Activated naive CD4-positive, alpha-beta T cell treated with anti-CD3 and anti-CD28 coated beads, Interleukin-2, amount 10 ng/mL, durations not matched to agents 7 days and 5 days (primary cell): Measurements from ENCODE around the gene FAM181B.
A peak's percentile ranks its signal among the peaks of the same experiment; 100 is the strongest.

ENCODE experiments used
- CTCF ChIA-PET: fragments of 350-600 bp; sonication (Branson Sonifier 250); formaldehyde crosslinking; loops from one replicate; lab custom pipeline; 2021; ENCODE audit warnings: antibody characterized with exemption; lab: Charles Lee
- DNase-seq: peaks from one replicate; pipeline ENCODE4 v3.0.0-alpha.2; 2020
- H3K27ac Mint-ChIP-seq: one replicate; pipeline ENCODE4 v1.8.0; 2021; ENCODE audit warnings: mild to moderate bottlenecking, moderate library complexity, mixed read lengths
- H3K27me3 Mint-ChIP-seq: one replicate; pipeline ENCODE4 v1.8.0; 2021; ENCODE audit warnings: mild to moderate bottlenecking, mixed read lengths
- H3K36me3 Mint-ChIP-seq: one replicate; pipeline ENCODE4 v1.8.0; 2021; ENCODE audit warnings: mixed read lengths
- H3K4me1 Mint-ChIP-seq: one replicate; pipeline ENCODE4 v1.8.0; 2021; ENCODE audit warnings: mixed read lengths
- H3K4me3 Mint-ChIP-seq: one replicate; pipeline ENCODE4 v1.8.0; 2021; ENCODE audit warnings: mild to moderate bottlenecking, moderate library complexity, mixed read lengths
- H3K9me3 Mint-ChIP-seq: one replicate; pipeline ENCODE4 v1.8.0; 2021; ENCODE audit warnings: mixed read lengths

Gene FAM181B

GRCh38 chr11:82724026-82724425, 9.6 kb downstream of the FAM181B start:
- Mint-ChIP-seq H3K4me1 (no peaks in the 10 kb centered on the region), H3K36me3 (no peaks in the 10 kb centered on the region), H3K27ac (no peak overlapping the region), H3K27me3 (peaks cover 22% of the 10 kb centered on the region), H3K9me3 (no peaks in the 10 kb centered on the region), H3K4me3 (no peak overlapping the region)
- CTCF ChIA-PET: interaction anchor here (0.7 to 1.9 kb wide), 5 partner anchors 9 to 1093 kb away, joined by 3 to 10 read pairs (median 4); partner anchors contain the start of gene FAM181B
- no peak for DNase-seq

DNA sequence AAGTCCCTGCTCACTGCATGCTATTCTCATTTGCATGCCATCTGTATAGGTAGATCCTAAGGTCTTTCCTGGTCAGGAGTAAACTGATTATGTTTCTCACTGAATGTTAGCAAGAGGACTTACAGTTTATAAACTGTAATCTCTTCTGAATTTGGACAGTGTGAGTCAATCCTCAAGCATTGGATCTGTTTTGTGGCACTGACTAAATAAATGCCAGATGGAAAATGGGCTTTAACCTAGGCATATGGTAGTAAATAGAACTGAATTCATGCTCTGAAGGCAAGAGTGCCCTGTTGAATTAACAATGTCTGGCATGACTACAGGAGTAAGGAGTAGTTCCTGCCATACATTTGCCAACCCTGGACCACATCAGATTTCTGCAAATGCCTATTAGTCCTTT, 11.4 kb downstream of the FAM181B start:
- no peaks in the 10 kb centered on the region for H3K9me3 Mint-ChIP-seq
- no peak for DNase-seq
- CTCF ChIA-PET: interaction anchor here (1.9 to 2.3 kb wide), 3 partner anchors 11 to 141 kb away, joined by 5 to 10 read pairs (median 7); partner anchors contain the start of gene FAM181B
- no peaks in the 10 kb centered on the region for H3K4me1 Mint-ChIP-seq
- no peak overlapping the region for H3K4me3 Mint-ChIP-seq
- no peaks in the 10 kb centered on the region for H3K36me3 Mint-ChIP-seq
- H3K27me3 Mint-ChIP-seq: peaks cover 14% of the 10 kb centered on the region
- H3K27ac Mint-ChIP-seq: no peak overlapping the region

- H3K4me3 Mint-ChIP-seq: no peak overlapping the region
- no peaks in the 10 kb centered on the region for H3K4me1 Mint-ChIP-seq
- H3K36me3 Mint-ChIP-seq: no peaks in the 10 kb centered on the region
- CTCF ChIA-PET: interaction anchor here (0.6 to 3.3 kb wide), 9 partner anchors 18 to 1099 kb away, joined by 3 to 14 read pairs (median 4); no protein-coding TSS in a partner anchor
- H3K27ac Mint-ChIP-seq: no peak overlapping the region
- DNase-seq: no peak
- H3K27me3 Mint-ChIP-seq: peaks cover 10% of the 10 kb centered on the region
- H3K9me3 Mint-ChIP-seq: no peaks in the 10 kb centered on the region
These were observed 13.2 kb downstream of the FAM181B start for GRCh38 chr11:82720267-82721065.

DNA sequence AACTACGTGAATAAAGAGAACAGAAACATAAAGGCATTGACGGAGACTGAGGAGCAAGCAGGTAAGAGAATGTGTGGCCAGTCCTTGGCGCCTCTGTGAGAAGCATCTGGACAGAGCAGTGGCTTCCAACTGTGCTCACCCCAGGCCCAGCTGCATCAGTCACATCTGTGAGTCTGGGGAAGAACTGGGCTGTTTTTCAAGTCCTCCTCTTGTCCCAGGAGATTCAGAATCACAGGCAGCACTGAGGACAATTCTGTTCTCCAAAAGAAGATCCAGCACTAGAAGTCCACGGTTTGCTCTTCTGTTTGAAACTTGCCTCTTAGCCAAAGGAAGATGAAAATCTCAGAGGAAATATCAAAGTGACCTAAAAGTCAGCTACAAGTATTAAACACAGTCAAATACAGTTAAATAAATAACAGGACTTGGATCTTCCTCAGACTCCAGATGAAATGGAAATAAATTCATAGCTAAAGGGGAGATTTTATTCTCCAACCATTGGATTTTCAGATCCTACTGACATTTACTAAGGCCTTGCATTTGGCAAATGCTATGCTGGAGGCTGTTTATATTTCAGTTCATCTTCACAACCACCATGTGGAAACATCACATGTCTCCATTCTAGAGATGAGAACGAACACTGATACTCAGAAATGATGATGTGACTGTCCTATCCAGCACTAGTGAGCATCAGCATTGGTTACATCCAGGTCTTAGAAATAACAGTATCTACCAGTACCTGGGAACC, 14.1 kb downstream of the FAM181B start:
- H3K4me3 Mint-ChIP-seq: no peak overlapping the region
- no peak for DNase-seq
- H3K36me3 Mint-ChIP-seq: no peaks in the 10 kb centered on the region
- CTCF ChIA-PET: interaction anchor here (1.0 to 4.1 kb wide), 8 partner anchors 17 to 1100 kb away, joined by 3 to 23 read pairs (median 6); no protein-coding TSS in a partner anchor
- H3K27ac Mint-ChIP-seq: no peak overlapping the region
- no peaks in the 10 kb centered on the region for H3K9me3 Mint-ChIP-seq
- peaks cover 10% of the 10 kb centered on the region for H3K27me3 Mint-ChIP-seq
- no peaks in the 10 kb centered on the region for H3K4me1 Mint-ChIP-seq

GRCh38 chr11:82718821-82719220, 14.8 kb downstream of the FAM181B start:
- Mint-ChIP-seq H3K27ac (no peak overlapping the region), H3K27me3 (peaks cover 9% of the 10 kb centered on the region), H3K4me3 (no peak overlapping the region), H3K36me3 (no peaks in the 10 kb centered on the region), H3K9me3 (no peaks in the 10 kb centered on the region), H3K4me1 (no peaks in the 10 kb centered on the region)
- CTCF ChIA-PET: interaction anchor here (1.0 to 4.1 kb wide), 9 partner anchors 15 to 1101 kb away, joined by 3 to 23 read pairs (median 6); partner anchors contain the start of genes DDIAS and FAM181B
- no peak for DNase-seq

- CTCF ChIA-PET: interaction anchor here (1.0 to 4.1 kb wide), 13 partner anchors 10 to 1101 kb away, joined by 3 to 23 read pairs (median 6); partner anchors contain the start of genes DDIAS and FAM181B
- peaks cover 4% of the 10 kb centered on the region for H3K27me3 Mint-ChIP-seq
- H3K27ac Mint-ChIP-seq: no peak overlapping the region
- no peaks in the 10 kb centered on the region for H3K36me3 Mint-ChIP-seq
- no peak overlapping the region for H3K4me3 Mint-ChIP-seq
- no peaks in the 10 kb centered on the region for H3K9me3 Mint-ChIP-seq
- no peaks in the 10 kb centered on the region for H3K4me1 Mint-ChIP-seq
- peak; percentile 43 for DNase-seq
These were observed 15.4 kb downstream of the FAM181B start for GRCh38 chr11:82718307-82718706.

DNA sequence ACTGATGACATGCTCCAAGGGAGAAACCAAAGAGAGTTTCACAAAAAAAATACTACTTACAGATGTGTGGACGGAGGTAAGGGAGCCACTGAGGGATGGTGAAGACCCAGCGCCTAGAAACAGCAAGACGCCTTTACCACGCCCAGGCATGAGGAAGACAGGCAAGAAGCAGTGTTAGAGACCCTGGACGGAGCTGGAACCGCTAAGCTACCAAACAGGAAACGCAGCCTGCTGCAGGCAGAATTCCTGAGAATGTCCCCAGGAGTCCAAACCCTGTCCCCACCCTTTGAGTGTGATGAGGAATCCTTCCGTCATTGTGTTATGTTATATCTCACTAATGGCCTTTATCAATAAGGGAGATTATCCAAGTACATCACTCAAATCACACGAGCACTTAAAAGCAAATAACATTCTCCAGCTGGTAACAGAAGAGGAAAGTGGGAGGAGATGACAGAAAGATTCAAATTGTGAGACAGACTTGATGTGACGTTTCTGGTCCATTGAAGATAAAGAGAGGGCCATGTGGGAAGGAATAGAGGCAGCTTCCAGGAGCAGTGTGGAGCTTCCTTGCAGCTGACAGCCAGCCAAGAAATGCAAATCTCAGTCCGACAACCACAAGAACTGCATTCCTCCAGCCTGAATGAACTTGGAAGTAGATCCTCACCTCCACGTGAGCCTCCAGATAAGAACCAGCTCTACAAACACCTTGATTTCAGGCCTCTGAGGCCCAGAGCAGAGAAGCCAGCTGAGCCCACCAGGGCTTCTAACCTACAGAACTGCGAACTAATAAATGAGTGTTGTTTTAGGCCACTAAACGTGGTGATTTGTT, 19.1 kb downstream of the FAM181B start:
- Mint-ChIP-seq H3K36me3 (no peaks in the 10 kb centered on the region), H3K27me3 (no peaks in the 10 kb centered on the region), H3K4me1 (no peaks in the 10 kb centered on the region), H3K4me3 (no peak overlapping the region), H3K9me3 (no peaks in the 10 kb centered on the region), H3K27ac (no peak overlapping the region)
- CTCF ChIA-PET: interaction anchor here (0.7 to 1.6 kb wide), 3 partner anchors 13 to 153 kb away, joined by 3 to 5 read pairs (median 4); no protein-coding TSS in a partner anchor
- no peak for DNase-seq

- Mint-ChIP-seq H3K4me3 (no peak overlapping the region), H3K27ac (no peak overlapping the region), H3K9me3 (no peaks in the 10 kb centered on the region), H3K36me3 (no peaks in the 10 kb centered on the region), H3K4me1 (no peaks in the 10 kb centered on the region), H3K27me3 (no peaks in the 10 kb centered on the region)
- DNase-seq: no peak
- CTCF ChIA-PET: interaction anchor here (2.5 kb wide), 1 partner anchor 10 kb away, joined by 14 read pairs; no protein-coding TSS in a partner anchor
These were observed 22.0 kb downstream of the FAM181B start for GRCh38 chr11:82711648-82712047.

GRCh38 chr11:82703796-82704195, 29.9 kb downstream of the FAM181B start:
- H3K4me3 Mint-ChIP-seq: no peak overlapping the region
- peaks cover 6% of the 10 kb centered on the region for H3K27me3 Mint-ChIP-seq
- DNase-seq: no peak

GRCh38 chr11:82703226-82703625, 30.4 kb downstream of the FAM181B start:
- Mint-ChIP-seq H3K36me3 (no peaks in the 10 kb centered on the region), H3K27me3 (peaks cover 8% of the 10 kb centered on the region), H3K27ac (no peak overlapping the region), H3K4me1 (no peaks in the 10 kb centered on the region), H3K4me3 (no peak overlapping the region), H3K9me3 (no peaks in the 10 kb centered on the region)
- CTCF ChIA-PET: interaction anchor here (1.4 to 2.8 kb wide), 7 partner anchors 8 to 27 kb away, joined by 3 to 14 read pairs (median 10); no protein-coding TSS in a partner anchor
- DNase-seq: no peak

More at GRCh38 chr11:82703796-82704195, 29.9 kb downstream of the FAM181B start:
- CTCF ChIA-PET: no interaction called here
- H3K4me1 Mint-ChIP-seq: no peaks in the 10 kb centered on the region
- no peak overlapping the region for H3K27ac Mint-ChIP-seq
- H3K9me3 Mint-ChIP-seq: no peaks in the 10 kb centered on the region
- no peaks in the 10 kb centered on the region for H3K36me3 Mint-ChIP-seq

- Mint-ChIP-seq H3K27ac (no peak overlapping the region), H3K36me3 (no peaks in the 10 kb centered on the region), H3K9me3 (no peaks in the 10 kb centered on the region), H3K27me3 (peaks cover 8% of the 10 kb centered on the region), H3K4me3 (no peak overlapping the region), H3K4me1 (no peaks in the 10 kb centered on the region)
- CTCF ChIA-PET: interaction anchor here (0.5 to 2.8 kb wide), 20 partner anchors 9 to 1071 kb away, joined by 3 to 14 read pairs (median 4); no protein-coding TSS in a partner anchor
- peak; percentile 42 for DNase-seq
These were observed 31.7 kb downstream of the FAM181B start for GRCh38 chr11:82701847-82702520.

DNA sequence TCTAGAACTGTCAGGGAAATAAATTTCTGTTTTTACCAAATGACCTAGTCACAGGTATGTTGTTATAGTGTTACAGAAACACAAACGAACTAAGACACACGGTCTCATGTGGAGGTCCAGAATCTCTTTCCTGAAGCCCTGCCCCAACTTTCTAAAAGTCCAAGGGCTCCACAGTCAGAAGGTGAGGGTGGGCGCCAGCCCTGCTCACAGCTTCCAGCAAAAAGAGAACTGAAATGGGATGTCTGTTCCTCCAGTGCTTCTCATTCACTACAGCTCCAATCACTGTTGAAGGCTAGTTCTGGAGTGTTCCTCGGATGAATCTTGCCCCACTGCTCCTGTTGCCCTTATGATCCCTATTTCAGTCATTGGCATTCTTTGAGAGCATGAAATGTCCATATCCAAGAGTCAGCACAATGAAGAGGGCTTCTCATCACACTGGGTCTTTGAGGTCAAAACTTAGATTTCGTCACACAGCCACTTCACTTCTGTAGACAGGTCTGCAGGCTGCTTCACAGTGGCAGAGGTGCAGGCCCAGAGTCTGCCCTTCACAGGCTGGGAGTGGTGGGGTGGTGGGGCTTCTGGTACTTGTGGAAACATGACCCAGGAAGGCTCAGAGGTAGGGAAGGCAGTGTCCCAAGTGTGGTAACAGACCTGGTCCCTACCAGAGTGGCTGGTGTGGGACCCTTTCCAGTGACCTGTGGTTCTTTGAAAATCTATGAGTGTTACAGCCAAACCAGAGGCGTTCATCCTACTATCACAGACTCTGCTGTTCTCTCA, 34.9 kb downstream of the FAM181B start:
- CTCF ChIA-PET: interaction anchor here (1.0 kb wide), 1 partner anchor 12 kb away, joined by 4 read pairs; no protein-coding TSS in a partner anchor
- Mint-ChIP-seq H3K4me3 (no peak overlapping the region), H3K9me3 (no peaks in the 10 kb centered on the region), H3K36me3 (no peaks in the 10 kb centered on the region), H3K27ac (no peak overlapping the region), H3K4me1 (no peaks in the 10 kb centered on the region), H3K27me3 (peaks cover 14% of the 10 kb centered on the region)
- no peak for DNase-seq
